ENCODE results near the gene DMWD.

DMWD gene

GRCh38 chr19:45742969-45743368 lies 49.7 kb downstream of the DMWD start:
- no peak for DNase-seq

- no peak for DNase-seq
Measured at GRCh38 chr19:45739498-45740439, 52.9 kb downstream of the DMWD start.

DNA sequence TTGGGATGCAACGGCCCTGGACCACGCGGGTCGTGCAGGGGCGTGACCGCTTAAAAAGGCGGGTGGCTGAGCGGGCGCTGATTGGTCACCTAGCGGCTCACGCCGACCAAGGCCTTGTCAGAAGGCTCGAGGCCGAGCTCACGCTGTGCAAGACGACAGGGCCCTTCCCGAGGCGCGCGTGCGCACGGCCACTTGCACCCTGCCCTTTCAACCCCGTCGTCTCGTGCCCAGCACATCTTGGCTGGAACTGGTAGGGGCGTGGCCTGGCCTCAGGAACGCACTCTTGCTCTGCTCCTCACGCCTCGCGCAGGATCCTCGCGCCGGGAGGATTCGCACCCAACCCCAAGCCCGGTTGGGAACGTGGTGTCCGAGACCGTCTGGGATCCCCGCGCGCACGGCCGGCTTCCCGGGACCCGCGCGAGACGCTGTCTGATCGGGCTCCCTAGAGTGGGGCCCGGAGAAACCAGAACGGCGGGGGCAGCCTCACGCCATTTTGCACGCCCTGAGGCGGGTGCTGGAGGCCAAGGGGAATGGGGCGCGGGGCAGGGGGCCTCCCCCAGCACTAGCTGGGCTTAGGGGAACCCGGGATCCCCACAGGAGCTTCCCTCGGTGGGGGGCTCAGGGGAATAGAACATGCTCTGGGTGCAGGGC lies 59.4 kb downstream of the DMWD start, which contains the start of gene MEIOSIN:
TSS of gene MEIOSIN (plus strand) at position 280 of the 651 bp plus-strand sequence. CDS start 1,938 bp downstream, outside the sequence.
- DNase-seq: no peak
